ENCODE measurements around the gene PPP2R2C.

The PPP2R2C gene

DNA sequence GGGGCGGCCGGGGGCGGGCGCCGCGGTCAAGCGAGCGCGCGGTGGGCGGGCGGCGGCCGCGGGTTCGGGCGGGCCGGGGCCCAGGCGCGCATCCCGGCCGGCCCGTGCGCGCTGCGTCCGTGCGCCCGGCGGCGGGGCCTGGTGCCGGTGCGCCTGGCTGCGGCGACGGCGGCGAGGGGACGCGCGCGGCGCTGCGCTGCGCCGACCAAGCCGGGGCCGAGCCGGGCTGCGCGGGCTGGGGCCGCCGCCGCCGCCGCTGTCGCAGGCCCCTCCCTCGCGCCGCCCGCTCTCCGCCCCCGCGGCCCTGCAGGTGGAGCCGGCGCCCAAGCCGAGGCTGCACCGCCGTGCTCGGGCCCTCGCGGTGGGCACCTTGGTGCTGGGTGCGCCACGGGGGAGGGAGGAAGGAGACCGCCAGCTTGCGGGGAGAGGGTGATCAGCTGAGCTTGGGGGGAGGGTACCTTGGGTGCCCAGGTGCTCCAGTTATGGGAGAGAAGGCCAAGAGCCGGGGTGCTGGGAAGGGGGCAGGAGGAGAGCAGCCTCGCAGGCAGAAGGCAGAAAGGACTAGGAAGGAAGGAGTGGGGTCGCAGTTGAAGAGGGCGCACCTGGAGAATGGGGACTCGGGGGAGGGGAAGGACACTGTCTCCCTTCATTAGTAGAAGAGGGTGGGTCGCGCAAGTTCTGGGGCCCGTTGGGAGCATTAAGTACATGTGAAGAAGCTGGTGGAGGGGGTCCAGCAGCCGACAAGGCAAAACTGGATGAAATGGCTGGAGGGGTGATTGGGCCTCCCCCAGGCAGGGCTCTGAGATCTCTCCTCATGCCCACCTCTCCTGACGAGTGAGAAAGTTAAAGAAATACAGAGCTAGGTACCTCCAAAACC lies at the start of gene PPP2R2C:
Gene PPP2R2C, minus strand, starts transcription at position 228 of the 877 bp plus-strand sequence. CDS start 385 bp downstream, outside the sequence.
- DNase-seq (ENCODE audit: low read depth): no peak

DNA sequence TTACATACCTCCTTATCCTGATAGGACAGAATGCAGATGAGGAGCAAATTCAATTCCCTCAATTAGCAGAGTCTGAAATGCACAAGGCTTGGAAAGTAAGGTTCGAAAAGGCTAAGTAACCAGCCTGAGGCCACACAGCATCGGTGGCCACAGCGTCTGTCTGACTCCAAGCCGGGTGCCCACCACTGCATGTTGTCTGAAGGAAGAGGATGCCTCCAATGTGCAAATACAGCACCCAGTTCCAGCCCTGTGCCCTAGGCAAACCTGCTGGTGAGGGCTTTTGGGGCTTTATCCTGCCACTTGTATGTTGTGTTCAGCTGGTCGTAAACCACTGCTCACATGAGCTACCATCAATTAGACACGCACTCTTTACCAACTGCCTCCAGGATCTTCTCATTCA lies 48.6 kb upstream of the PPP2R2C start:
- DNase-seq (ENCODE audit: low read depth): no peak

DNA sequence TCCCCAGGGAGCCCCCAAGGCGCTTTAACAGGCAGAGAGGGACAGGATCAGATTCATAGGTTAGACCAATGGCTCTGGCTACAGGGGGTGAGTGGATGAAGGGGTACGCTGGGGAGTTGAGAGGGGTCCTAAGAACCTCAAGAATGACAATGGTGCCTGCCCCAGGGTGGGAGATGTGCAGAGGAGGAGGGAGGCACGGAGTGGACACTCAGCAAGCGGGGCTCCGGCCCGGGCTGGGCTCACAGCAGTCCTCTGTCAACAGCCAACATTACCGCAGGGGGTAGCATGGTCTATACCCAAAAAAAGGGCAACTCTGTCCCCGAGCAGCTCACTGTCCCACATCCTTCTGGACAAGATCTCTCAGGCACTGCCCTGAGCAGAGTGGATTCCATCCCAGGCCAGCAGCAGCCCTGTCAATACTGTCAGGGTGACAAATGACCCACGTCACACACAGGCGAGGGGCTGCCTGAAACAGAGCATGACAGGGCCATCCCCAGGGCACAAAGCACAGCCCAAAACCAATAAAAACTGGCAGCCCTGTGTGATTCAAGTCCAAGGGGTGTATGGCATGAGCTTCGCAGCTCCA lies 47.7 kb upstream of the PPP2R2C start:
- DNase-seq (ENCODE audit: low read depth): no peak

DNA sequence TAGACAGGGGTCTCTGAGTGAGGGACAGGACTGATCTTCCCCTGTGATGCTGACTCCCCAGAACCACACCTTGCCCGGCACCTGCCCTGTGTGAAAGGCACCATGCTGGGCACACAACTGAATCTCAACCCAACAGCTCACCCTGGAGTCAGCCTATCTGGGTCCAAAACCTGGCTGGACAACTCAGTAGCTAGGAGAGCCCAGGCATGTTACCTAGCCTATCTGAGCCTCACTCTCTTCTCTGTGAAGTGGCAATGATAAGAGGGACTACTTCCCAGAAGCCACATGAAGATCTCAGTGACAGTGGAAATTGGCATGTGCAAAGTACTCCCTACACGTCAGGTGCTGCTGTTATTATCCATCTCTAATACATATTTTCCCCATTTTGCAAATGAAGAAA lies 44.8 kb upstream of the PPP2R2C start:
- DNase-seq (ENCODE audit: low read depth): no peak

DNA sequence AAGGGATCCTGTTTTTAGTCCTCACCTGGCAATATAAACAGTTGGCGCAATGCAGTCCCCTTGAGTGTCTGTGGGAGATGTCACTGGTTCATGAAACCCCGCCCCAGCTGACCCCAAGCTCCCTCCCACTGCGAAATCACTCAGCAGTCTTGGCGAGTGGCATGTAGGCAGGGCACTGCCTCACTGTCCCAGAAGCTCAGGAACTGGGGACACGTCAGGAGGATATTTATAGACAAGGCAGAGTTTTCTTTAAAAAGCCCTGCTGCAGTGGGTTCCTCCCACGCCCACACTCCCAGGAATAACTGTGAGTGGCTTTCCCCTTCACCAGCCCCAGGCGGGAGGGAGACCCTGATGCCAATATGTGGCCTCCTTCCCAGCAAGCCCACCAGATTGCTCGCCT lies 44.3 kb upstream of the PPP2R2C start:
- no peak for DNase-seq (ENCODE audit: low read depth)

DNA sequence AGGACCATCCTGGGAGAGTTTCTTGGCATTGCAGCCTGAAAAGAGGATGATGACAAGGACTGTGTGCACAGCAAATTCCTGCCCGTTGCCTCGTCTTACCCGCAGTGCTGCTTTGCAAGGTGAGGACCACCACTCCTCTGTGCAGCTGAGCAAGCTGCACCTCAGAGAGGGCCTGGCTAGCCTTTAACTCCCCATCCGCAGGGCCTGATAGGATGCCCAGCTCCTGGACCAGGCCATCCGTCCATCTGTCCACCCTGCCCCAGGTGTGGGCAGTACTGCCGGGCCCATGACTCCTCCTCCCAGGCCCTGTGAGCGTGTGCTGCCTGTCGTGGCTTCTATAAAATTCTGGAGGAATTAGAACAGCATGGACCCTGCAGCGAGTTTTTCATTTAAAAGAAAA lies 43.9 kb upstream of the PPP2R2C start:
- no peak for DNase-seq (ENCODE audit: low read depth)

DNA sequence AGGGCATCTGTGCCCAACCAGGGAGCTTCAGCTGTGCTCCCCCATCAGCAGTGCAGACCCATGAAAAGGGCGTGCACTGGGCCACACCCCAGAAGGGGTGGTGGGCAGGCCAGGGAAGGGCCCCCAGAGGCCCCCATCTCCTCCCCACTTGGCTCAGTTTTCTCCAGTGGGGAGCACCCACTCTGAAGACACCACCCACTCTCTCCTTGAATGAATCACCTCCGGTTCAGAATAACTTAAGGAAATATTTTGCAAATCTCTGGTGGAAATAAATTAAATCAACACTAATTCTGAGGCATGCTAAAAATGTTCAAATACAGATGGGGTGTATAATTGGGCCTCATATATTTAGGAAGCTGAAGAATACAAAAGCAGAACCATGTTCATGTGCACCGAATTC lies 41.3 kb upstream of the PPP2R2C start:
- DNase-seq (ENCODE audit: low read depth): no peak

DNA sequence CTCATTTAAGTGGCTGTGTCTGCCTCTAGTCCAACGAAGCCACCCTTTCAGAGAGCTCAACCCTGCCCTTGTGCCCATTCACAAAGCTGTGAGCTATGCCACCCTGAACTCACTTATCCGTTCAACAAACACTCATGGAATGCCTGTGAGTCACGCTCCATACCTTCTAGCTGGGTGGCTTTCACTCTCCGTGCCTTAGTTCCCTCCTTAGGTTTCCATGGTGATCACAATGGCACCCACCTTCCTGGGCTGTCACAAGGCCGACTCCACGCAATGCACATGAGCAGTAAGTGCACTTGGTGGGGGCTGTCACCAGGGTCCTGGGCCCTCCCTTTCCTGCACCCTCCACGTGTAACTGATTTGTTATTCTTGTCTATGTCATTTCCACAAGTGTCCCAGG lies 37.2 kb upstream of the PPP2R2C start:
- no peak for DNase-seq (ENCODE audit: low read depth)

DNA sequence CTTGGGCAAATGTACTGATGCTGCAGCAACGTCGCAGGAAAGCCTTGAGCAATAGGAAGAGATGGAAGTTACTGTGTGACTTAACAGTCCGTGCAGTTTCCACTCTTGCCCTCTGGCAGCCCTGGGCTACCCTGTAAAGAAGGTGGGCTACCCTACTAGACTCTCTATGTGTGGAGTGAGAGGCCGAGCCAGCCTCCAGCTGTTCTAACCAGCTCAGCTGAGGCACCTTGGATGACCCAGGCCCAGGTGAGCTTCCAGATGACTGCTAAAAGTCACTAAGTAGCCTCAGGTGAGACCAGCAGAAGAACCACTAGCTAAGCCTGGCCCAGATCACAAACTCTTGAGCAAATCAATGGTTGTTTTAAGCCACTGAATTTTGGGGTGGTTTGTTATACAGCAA lies 34.9 kb upstream of the PPP2R2C start:
- DNase-seq (ENCODE audit: low read depth): no peak

DNA sequence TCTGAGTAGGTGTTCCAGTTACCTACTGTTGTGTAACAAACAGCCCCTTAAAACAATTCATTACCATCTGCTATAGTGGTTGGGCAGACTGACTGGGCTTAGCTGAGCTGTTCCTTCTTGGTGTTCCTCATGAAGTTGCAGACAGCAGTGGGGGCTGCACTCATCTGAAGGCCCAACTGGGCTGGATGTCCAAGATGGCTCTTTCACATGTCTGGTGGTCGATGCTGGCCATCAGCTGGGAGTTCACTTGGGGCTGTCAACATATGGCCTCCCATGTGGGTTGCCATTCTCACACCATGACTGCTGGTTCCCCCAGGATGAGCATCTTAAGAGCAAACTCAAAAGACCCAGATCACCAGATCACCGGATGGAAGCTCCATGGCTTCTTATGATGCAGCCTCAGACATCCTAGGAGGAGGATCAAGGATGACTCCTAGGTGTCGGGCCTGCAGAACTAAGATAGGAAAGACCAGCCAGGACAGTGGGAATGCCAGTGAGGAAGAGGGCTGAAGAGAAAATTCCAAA lies 34.3 kb upstream of the PPP2R2C start:
- no peak for DNase-seq (ENCODE audit: low read depth)

DNA sequence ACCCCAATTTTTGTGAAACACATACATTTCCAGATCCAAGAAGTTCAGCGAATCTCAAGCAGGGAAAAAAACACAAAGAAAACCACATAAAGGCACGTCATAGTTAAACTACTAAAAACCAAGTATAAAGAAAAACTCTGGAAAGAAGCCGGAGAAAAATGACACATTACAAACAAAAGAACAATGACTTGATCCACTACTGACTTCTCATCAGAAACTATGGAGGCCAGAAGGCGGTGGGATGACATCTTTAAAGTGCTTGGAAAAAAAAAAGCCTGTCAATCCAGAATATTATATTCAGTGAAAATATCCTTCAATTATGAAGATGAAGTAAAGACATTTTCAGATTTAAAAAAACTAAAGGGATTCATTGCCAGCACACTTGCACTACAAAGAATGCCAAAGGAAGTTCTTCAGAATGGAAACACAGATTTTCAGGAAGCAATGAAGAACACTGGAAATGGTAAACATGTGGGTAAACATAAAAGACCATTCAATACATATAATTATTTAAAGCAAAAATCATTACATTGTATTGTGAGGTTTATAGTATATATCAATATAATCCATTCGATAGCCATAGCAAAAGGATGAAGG lies 32.6 kb upstream of the PPP2R2C start:
- DNase-seq (ENCODE audit: low read depth): peak; percentile 18

DNA sequence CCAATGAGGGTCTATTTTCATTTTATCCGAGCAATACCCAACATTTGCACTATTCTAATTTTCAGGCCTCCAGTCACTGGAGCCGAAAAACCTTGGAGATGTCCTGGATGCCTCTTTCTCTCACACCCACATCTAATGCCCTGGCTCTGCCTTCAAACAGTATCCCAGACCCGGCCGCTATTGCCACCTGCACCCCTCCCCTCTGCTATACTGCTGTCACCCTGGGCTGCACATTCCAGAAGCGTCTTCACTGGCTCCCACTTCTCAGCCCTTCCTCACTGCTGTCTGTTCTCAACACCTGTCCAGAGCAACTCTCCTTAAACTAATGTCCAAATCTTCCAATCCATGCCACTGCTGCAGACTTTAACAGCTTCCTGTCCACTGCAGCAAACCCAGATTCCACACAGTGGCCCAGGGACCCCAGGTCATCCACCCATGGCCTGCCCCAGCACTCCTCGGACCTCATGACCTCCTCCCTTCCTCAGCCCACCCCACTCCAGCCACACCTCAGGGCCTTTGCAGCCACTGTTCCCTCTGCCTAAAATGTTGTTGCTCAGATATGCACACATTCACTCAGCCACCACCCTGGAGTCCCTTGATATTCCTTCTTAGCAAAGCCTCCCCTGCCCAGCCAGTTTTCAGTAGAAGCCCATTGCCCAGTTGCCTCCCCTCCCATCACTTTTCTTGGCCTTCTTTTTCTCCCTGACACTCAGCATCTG lies 30.5 kb upstream of the PPP2R2C start:
- no peak for DNase-seq (ENCODE audit: low read depth)

DNA sequence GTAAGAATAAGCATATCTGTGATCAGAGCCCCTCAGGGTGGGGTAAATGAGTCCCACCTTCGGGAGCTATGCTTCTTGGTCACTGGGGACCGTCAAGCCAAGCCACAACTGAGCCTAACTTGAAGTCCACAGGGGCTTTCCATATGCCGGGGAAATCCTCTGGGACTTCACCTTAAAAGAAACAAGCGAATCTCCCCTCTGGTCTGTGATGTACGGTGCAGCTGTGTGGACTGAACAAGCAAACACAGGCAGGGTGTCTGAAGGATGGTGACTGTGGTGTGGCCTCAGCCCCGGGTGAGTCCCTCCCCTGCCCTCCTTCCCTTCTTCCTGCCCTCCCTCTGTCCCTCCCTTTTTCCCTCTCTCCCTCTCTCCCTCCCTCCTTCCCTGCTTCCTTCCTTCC lies 29.7 kb upstream of the PPP2R2C start:
- no peak for DNase-seq (ENCODE audit: low read depth)

DNA sequence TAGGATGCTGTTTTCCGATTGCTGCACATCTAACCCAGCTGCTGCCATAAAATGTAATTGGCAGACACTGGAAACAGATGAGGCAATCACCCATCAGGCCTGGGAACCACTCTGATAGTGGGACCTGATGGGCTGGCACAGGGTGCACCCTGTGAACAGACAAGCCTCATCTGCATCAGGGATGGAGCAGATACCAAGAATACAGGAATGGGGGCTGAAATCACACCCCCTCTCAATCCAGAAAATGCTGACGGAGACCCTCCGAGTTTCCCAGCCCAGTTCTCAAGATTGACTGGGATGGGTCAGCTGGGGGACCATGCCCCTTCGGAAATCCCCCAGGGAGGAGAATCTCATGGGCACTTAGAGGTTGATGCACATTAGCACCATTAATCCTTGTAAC lies 28.8 kb upstream of the PPP2R2C start:
- no peak for DNase-seq (ENCODE audit: low read depth)

DNA sequence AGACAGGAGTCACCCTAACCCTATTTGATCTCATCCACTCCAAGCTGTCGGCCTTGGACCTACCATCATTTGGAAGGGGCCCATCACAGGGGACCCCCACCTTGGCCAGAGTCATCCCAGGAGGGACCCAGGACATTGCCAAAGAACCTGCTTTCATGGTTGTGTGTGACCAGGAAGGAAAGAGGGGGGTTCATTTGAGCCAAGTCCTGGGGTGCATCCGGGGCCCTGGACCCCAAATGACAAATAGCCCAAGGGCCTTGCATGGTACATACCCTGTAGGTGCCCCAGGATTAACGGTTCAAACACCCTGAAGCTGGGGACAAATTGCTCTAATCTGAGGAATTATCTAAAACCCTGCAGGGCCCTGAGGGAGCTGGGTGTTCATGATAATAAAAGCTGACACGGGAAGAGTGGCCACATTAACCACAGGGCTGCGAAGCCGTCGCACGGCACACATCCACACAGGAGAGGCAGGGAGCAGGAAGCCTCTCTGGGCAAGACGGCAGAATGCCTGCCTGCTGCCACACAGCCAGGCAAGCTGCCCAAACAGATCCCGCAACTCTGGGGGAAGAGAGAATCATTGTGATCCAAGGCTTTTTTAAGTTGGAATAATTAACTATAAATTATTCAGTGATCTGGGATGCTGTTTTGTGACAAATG lies 28.2 kb upstream of the PPP2R2C start:
- DNase-seq (ENCODE audit: low read depth): no peak

DNA sequence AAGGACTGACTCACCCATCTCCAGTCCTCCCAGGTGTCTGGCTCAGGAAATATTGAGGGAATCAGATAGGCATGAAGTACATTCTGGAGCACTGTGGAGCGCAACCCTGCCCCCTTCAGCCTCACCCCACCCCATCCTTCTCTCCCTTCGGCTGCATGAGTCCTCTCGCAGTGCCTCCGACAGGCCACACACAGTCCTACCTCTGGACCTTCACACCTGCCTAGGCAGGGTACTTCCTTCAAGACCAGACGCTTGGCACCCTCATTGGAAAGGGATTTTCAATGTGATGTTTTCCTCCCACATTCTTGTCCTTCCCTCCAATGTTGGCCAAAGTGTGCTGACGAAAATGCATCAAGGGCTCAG lies 26.8 kb upstream of the PPP2R2C start:
- DNase-seq (ENCODE audit: low read depth): no peak

DNA sequence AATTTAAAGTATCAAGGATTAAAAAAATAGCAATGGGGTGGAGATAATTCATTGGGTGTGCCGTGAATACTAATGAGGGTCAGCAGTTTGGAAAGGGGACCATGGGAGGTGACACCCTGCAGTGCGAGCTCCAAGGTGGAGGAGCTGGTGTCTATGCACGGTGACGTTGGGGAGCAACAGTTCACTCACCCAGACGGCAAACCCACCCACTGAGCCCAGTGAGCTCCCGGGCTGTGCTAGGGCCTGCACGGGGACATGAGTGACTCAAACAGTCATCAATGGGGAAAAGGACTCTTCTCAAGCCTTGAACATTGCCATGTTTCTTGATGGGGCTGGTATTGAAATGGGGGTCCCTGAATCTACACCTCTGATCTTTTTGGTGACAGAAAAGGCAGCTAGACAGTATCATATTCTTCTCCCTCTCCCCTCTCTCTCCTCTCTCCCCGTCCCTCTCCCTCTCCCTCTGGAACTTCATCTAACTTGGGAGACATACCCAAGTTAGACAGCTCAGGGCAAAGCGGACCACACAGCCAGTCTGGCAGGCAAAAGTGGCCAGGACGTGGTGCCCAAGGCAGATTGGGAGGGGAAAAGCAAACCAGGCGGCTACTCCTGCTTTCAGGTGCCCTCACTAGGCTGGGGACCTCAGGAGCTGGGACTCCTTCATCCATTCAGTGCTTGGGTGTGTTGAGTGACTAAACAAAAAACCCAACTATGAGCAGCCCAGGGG lies 26.3 kb upstream of the PPP2R2C start:
- DNase-seq (ENCODE audit: low read depth): no peak

DNA sequence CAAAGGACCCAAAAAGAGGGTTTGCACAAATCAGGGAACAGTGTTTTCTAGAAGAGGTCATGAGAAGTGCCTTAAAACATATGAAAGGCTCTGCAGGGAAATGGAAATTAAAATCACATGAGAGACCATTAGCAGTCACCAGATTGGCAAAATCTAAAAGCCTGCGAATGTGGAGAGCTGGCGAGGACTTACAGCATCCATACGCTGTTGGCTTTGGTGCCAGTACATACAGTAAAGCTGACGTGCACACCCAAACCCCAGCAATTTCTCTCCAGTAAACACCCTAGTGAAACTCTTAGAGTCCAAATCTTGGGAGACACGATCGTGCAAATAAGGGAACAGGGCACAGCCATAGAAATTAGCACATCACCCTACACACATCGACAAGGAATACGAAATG lies 25.4 kb upstream of the PPP2R2C start:
- no peak for DNase-seq (ENCODE audit: low read depth)

DNA sequence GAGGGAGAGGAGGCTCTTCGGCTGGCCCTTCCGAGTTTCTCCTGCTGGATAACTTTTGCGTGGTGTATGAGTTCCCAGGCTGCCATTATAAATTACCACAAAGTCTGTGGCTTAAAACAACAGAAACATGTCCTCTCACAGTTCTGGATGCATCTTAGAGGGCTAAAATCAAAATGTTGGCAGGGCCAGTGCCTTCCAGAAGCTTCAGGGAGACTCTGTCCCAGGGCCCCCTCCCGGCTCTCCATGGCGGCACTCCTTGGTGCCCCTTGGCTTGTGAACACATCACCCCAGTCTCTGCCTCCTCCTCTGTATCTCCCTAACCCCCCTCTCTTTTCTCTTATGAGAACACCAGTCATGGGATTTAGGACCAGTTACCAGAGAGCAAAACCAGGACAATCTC lies 23.3 kb upstream of the PPP2R2C start:
- DNase-seq (ENCODE audit: low read depth): no peak

DNA sequence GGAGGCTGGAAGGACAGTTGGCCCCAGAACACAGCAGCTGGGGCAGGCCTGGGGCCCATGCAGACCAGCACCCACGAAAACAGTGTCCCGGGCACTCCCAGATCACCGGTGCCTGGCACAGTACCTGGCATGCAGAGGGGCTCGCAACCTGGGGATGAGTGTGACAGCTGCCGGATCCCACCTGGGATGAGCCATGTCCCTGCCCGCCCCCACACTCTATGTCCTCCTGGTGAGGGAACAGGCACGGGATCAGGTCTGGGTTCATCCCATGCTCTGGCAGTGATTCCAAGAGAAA lies 22.8 kb upstream of the PPP2R2C start:
- no peak for DNase-seq (ENCODE audit: low read depth)

DNA sequence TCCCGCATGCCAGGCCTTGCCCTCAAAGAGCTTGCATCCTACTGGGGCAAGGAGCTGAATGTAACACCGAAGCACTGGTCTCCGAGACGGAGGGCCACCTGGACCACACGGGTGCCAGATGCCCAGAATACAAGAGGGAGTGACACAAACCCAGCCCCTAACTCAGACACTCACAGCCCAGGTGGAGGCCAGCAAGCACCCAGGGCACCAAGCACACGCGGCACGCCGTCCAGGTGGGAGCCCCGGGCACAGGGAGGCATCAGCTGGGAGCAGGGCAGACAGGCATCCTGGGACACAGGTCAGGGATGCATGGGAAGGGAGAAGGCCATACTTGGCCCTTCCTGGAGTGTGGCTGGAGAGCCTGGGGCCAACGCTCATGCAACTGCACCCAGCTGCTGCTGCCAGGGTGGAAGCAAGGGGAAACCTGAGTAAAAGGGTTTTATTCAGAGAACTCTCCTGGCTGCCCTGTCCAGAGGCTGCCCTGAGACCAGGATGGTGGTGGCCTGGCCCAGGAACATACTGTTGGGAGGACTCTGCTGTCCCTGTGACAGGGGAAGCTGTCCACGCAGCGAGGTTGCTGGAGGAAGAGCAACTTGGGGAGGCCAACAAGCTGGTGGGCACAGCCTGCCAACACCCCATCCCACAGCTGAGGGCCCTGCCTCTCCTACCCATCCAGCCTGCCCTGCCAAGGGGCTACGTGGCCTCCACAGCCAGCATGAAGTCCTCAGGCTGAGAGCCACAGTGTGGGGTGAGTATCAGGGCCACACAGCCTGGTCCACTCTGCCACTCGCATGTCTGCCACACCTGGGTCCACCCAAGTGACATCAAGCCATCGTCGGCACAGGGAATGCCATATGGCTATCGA lies 22.2 kb upstream of the PPP2R2C start:
- DNase-seq (ENCODE audit: low read depth): no peak

All from amniotic epithelial cell (primary cell).